ENCODE results near the gene LYSMD1. TPM values are rescaled to one million over a fixed set of nuclear protein-coding genes. Genes with fewer than 3 reads are reported as not detected.

Gene LYSMD1
- polyA plus RNA-seq, 3 donors: 16.4 to 20.1 (median 19.0) TPM

GRCh38 chr1:151145304-151146071 is 20.2 kb downstream of the LYSMD1 start:
- DNase-seq (ENCODE audit: extremely low read depth in 1 of 11, low read depth in 9 of 11, low spot score in 4 of 11): peak in 1 of 11 donors; percentile 13

GRCh38 chr1:151144474-151145303 is 21.0 kb downstream of the LYSMD1 start:
- no peak for DNase-seq (ENCODE audit: extremely low read depth in 1 of 11, low read depth in 9 of 11, low spot score in 4 of 11)

- no peak for DNase-seq (ENCODE audit: extremely low read depth in 1 of 11, low read depth in 9 of 11, low spot score in 4 of 11)
Measured at GRCh38 chr1:151143986-151144385, 21.7 kb downstream of the LYSMD1 start.

- DNase-seq (ENCODE audit: extremely low read depth in 1 of 11, low read depth in 9 of 11, low spot score in 4 of 11): no peak
Measured at GRCh38 chr1:151143057-151143435, 22.7 kb downstream of the LYSMD1 start.

GRCh38 chr1:151142411-151143056 is 23.2 kb downstream of the LYSMD1 start:
- DNase-seq (ENCODE audit: extremely low read depth in 1 of 11, low read depth in 9 of 11, low spot score in 4 of 11): no peak

- no peak for DNase-seq (ENCODE audit: extremely low read depth in 1 of 11, low read depth in 9 of 11, low spot score in 4 of 11)
Measured at GRCh38 chr1:151137789-151138188, 27.9 kb downstream of the LYSMD1 start.

GRCh38 chr1:151135433-151136385 is 30.0 kb downstream of the LYSMD1 start:
- no peak for DNase-seq (ENCODE audit: extremely low read depth in 1 of 11, low read depth in 9 of 11, low spot score in 4 of 11)

GRCh38 chr1:151134991-151135390 is 30.7 kb downstream of the LYSMD1 start:
- no peak for DNase-seq (ENCODE audit: extremely low read depth in 1 of 11, low read depth in 9 of 11, low spot score in 4 of 11)

- no peak for DNase-seq (ENCODE audit: extremely low read depth in 1 of 11, low read depth in 9 of 11, low spot score in 4 of 11)
Measured at GRCh38 chr1:151134396-151134795, 31.3 kb downstream of the LYSMD1 start.

GRCh38 chr1:151133018-151133806 is 32.5 kb downstream of the LYSMD1 start:
- DNase-seq (ENCODE audit: extremely low read depth in 1 of 11, low read depth in 9 of 11, low spot score in 4 of 11): no peak

- no peak for DNase-seq (ENCODE audit: extremely low read depth in 1 of 11, low read depth in 9 of 11, low spot score in 4 of 11)
Measured at GRCh38 chr1:151132335-151133017, 33.2 kb downstream of the LYSMD1 start.

GRCh38 chr1:151131701-151132334 is 33.9 kb downstream of the LYSMD1 start:
- peak in 2 of 11 donors; percentile 27 to 36 for DNase-seq (ENCODE audit: extremely low read depth in 1 of 11, low read depth in 9 of 11, low spot score in 4 of 11)

- peak in 10 of 11 donors; percentile 77 to 94 (median 87) for DNase-seq (ENCODE audit: extremely low read depth in 1 of 11, low read depth in 9 of 11, low spot score in 4 of 11)
Measured at GRCh38 chr1:151130987-151131586, 34.6 kb downstream of the LYSMD1 start.

GRCh38 chr1:151128800-151129199 is 36.9 kb downstream of the LYSMD1 start:
- no peak for DNase-seq (ENCODE audit: extremely low read depth in 1 of 11, low read depth in 9 of 11, low spot score in 4 of 11)

GRCh38 chr1:151124763-151125403 is 40.8 kb downstream of the LYSMD1 start:
- no peak for DNase-seq (ENCODE audit: extremely low read depth in 1 of 11, low read depth in 9 of 11, low spot score in 4 of 11)

GRCh38 chr1:151113877-151114276 is 51.8 kb downstream of the LYSMD1 start:
- DNase-seq (ENCODE audit: extremely low read depth in 1 of 11, low read depth in 9 of 11, low spot score in 4 of 11): no peak

Measured in renal cortex interstitium (tissue), 11 donors.